K562 (cell line): Measurements from ENCODE around the gene GDF2. TPM values are rescaled to one million over a fixed set of nuclear protein-coding genes. Genes with fewer than 3 reads are reported as not detected.

ENCODE experiments used
- SIX5 ChIP-seq, 2 experiments: IDR thresholded peaks; 2 replicates each; pipeline ENCODE4 v1.6.1; 2011; ENCODE audit warnings: low read length in 2 of 2, borderline replicate concordance in 1 of 2, low read depth in 1 of 2, mild to moderate bottlenecking in 1 of 2, moderate library complexity in 1 of 2; ENCODE audit not compliant: insufficient read depth in 1 of 2
- polyA plus RNA-seq, 8 experiments: library from polyadenylated mRNA; depleted of rRNA in 4 of 8; stranded (reverse) in 5 of 8; unstranded in 3 of 8; fragments of >200 nt; fragmentation: Nextera tagmentation in 2 of 8; fragmentation: Illumina TruSeq in 1 of 8; extraction: Ambion mirVana in 2 of 8; extraction: Trizol in 1 of 8; gene quantifications; 2 replicates each; pipeline versions ENCODE4 v1.2.1 to v1.2.3, GENCODE V29; 2011 to 2014; ENCODE audit warnings: inconsistent platforms in 1 of 8, missing spikeins in 1 of 8
- total RNA-seq, 7 experiments: library from RNA; depleted of rRNA in 6 of 7; stranded (reverse); fragments of >200 nt in 6 of 7; fragmentation: Illumina TruSeq in 2 of 7; extraction: Trizol in 2 of 7; gene quantifications; 2 replicates each; pipeline versions ENCODE4 v1.2.1 to v1.2.3, GENCODE V29; 2011 to 2021; ENCODE audit warnings: low replicate concordance in 1 of 7
- TF ChIP-seq, protein P1 (sequence below): fragments of 450-650 bp; IDR thresholded peaks from 2 replicates; pipeline ENCODE4 v1.6.1; 2016; ENCODE audit warnings: mild to moderate bottlenecking, moderate library complexity
- TF ChIP-seq, protein P2 (sequence below): fragments of 450-650 bp; IDR thresholded peaks from one replicate; pipeline ENCODE4 v1.6.1; 2018; ENCODE audit warnings: mild to moderate bottlenecking, moderate library complexity; ENCODE audit not compliant: partially characterized antibody

Gene GDF2
- total and polyA plus RNA-seq, 9 of the 15 experiments (the other 6 are each of a cell fraction or from before 2014, with no cell fraction given) = 0.08 to 0.58 (median 0.27) TPM; not detected in 2

DNA sequence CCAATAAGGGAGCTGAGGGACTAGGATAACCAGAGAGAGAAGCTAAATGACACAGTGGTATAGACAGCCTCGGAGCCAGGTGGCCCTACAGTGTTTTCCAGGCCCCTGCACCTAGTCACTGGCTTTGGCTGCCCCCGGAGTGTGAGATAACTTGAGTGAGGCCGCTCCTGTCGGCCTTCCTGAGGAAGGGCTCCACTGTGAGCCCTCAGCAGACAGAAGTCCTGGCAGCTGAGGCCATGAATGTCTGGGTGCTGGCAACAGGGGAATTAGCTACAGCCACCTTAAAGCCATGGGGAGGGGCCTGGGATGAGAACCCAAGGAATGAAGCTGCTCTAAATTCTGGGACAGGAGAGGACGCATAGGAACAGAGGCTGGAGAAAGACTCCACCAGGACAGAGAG is 26.8 kb upstream of the GDF2 start (continued):
- TF ChIP-seq SIX5 (IDR thresholded peaks at IDR 0.05; ENCODE audit: borderline replicate concordance in 1 of 2, insufficient read depth in 1 of 2, low read depth in 1 of 2, low read length in 2 of 2) = no peak
- TF ChIP-seq, protein P1, sequence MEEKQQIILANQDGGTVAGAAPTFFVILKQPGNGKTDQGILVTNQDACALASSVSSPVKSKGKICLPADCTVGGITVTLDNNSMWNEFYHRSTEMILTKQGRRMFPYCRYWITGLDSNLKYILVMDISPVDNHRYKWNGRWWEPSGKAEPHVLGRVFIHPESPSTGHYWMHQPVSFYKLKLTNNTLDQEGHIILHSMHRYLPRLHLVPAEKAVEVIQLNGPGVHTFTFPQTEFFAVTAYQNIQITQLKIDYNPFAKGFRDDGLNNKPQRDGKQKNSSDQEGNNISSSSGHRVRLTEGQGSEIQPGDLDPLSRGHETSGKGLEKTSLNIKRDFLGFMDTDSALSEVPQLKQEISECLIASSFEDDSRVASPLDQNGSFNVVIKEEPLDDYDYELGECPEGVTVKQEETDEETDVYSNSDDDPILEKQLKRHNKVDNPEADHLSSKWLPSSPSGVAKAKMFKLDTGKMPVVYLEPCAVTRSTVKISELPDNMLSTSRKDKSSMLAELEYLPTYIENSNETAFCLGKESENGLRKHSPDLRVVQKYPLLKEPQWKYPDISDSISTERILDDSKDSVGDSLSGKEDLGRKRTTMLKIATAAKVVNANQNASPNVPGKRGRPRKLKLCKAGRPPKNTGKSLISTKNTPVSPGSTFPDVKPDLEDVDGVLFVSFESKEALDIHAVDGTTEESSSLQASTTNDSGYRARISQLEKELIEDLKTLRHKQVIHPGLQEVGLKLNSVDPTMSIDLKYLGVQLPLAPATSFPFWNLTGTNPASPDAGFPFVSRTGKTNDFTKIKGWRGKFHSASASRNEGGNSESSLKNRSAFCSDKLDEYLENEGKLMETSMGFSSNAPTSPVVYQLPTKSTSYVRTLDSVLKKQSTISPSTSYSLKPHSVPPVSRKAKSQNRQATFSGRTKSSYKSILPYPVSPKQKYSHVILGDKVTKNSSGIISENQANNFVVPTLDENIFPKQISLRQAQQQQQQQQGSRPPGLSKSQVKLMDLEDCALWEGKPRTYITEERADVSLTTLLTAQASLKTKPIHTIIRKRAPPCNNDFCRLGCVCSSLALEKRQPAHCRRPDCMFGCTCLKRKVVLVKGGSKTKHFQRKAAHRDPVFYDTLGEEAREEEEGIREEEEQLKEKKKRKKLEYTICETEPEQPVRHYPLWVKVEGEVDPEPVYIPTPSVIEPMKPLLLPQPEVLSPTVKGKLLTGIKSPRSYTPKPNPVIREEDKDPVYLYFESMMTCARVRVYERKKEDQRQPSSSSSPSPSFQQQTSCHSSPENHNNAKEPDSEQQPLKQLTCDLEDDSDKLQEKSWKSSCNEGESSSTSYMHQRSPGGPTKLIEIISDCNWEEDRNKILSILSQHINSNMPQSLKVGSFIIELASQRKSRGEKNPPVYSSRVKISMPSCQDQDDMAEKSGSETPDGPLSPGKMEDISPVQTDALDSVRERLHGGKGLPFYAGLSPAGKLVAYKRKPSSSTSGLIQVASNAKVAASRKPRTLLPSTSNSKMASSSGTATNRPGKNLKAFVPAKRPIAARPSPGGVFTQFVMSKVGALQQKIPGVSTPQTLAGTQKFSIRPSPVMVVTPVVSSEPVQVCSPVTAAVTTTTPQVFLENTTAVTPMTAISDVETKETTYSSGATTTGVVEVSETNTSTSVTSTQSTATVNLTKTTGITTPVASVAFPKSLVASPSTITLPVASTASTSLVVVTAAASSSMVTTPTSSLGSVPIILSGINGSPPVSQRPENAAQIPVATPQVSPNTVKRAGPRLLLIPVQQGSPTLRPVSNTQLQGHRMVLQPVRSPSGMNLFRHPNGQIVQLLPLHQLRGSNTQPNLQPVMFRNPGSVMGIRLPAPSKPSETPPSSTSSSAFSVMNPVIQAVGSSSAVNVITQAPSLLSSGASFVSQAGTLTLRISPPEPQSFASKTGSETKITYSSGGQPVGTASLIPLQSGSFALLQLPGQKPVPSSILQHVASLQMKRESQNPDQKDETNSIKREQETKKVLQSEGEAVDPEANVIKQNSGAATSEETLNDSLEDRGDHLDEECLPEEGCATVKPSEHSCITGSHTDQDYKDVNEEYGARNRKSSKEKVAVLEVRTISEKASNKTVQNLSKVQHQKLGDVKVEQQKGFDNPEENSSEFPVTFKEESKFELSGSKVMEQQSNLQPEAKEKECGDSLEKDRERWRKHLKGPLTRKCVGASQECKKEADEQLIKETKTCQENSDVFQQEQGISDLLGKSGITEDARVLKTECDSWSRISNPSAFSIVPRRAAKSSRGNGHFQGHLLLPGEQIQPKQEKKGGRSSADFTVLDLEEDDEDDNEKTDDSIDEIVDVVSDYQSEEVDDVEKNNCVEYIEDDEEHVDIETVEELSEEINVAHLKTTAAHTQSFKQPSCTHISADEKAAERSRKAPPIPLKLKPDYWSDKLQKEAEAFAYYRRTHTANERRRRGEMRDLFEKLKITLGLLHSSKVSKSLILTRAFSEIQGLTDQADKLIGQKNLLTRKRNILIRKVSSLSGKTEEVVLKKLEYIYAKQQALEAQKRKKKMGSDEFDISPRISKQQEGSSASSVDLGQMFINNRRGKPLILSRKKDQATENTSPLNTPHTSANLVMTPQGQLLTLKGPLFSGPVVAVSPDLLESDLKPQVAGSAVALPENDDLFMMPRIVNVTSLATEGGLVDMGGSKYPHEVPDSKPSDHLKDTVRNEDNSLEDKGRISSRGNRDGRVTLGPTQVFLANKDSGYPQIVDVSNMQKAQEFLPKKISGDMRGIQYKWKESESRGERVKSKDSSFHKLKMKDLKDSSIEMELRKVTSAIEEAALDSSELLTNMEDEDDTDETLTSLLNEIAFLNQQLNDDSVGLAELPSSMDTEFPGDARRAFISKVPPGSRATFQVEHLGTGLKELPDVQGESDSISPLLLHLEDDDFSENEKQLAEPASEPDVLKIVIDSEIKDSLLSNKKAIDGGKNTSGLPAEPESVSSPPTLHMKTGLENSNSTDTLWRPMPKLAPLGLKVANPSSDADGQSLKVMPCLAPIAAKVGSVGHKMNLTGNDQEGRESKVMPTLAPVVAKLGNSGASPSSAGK = no peak
- TF ChIP-seq, protein P2, sequence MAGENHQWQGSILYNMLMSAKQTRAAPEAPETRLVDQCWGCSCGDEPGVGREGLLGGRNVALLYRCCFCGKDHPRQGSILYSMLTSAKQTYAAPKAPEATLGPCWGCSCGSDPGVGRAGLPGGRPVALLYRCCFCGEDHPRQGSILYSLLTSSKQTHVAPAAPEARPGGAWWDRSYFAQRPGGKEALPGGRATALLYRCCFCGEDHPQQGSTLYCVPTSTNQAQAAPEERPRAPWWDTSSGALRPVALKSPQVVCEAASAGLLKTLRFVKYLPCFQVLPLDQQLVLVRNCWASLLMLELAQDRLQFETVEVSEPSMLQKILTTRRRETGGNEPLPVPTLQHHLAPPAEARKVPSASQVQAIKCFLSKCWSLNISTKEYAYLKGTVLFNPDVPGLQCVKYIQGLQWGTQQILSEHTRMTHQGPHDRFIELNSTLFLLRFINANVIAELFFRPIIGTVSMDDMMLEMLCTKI = no peak
